Natural killer cell (primary cell): Measurements from ENCODE around the gene NAA15. TPM values are rescaled to one million over a fixed set of nuclear protein-coding genes. Genes with fewer than 3 reads are reported as not detected.
A peak's percentile ranks its signal among the peaks of the same experiment; 100 is the strongest.
"Not testable (repeated sequence)": the region's sequence is repeated elsewhere in the genome, so short reads cannot be mapped to it uniquely, and the experiment has no call there.

ENCODE experiments used
- ATAC-seq, 3 donors: fragments of 150-1000 bp in 2 of 3; fragments of 200-7000 bp in 1 of 3; cut with Tn5 transposase; 1 replicate in 1 of 3; 2 replicates in 2 of 3; pipeline ENCODE4 v1.10.0; 2021; ENCODE audit warnings: mild to moderate bottlenecking in 2 of 3, moderate library complexity in 2 of 3
- DNase-seq, 2 donors: peaks; one replicate each; pipeline versions ENCODE4 v3.0.0 to v3.0.0-alpha.2; 2013 to 2021; ENCODE audit warnings: mixed read lengths in 1 of 2
- H3K27ac ChIP-seq: one replicate; pipeline ENCODE4 v1.5.1; 2013; ENCODE audit warnings: mild to moderate bottlenecking, low read length
- H3K27me3 ChIP-seq: one replicate; pipeline ENCODE4 v1.6.1; 2013; ENCODE audit warnings: low read length; ENCODE audit not compliant: control insufficient read depth, insufficient read depth
- H3K36me3 ChIP-seq: one replicate; pipeline ENCODE4 v1.6.1; 2013; ENCODE audit warnings: low read length; ENCODE audit not compliant: control insufficient read depth, insufficient read depth
- H3K4me1 ChIP-seq: one replicate; pipeline ENCODE4 v1.6.1; 2013; ENCODE audit warnings: low read length; ENCODE audit not compliant: control insufficient read depth, insufficient read depth
- H3K4me3 ChIP-seq: one replicate; pipeline ENCODE4 v1.5.1; 2013; ENCODE audit warnings: low read length
- H3K9me3 ChIP-seq: one replicate; pipeline ENCODE4 v1.6.1; 2013; ENCODE audit warnings: low read length; ENCODE audit not compliant: control insufficient read depth, insufficient read depth
- H3K27ac Mint-ChIP-seq, 2 donors: one replicate each; pipeline ENCODE4 v1.8.0; 2022; ENCODE audit warnings: mild to moderate bottlenecking in 2 of 2, mixed read lengths in 2 of 2, moderate library complexity in 1 of 2
- H3K27me3 Mint-ChIP-seq, 2 donors: one replicate each; pipeline ENCODE4 v1.8.0; 2022; ENCODE audit warnings: low read depth in 2 of 2, mixed read lengths in 2 of 2
- H3K36me3 Mint-ChIP-seq: one replicate; pipeline ENCODE4 v1.8.0; 2022; ENCODE audit warnings: mixed read lengths
- H3K4me1 Mint-ChIP-seq, 2 donors: one replicate each; pipeline ENCODE4 v1.8.0; 2022; ENCODE audit warnings: mixed read lengths in 2 of 2
- H3K4me3 Mint-ChIP-seq: one replicate; pipeline ENCODE4 v1.8.0; 2022; ENCODE audit warnings: mild to moderate bottlenecking, moderate library complexity, mixed read lengths
- H3K9me3 Mint-ChIP-seq, 2 donors: one replicate each; pipeline ENCODE4 v1.8.0; 2022; ENCODE audit warnings: mixed read lengths in 2 of 2
- WGBS: methylation state at CpG from one replicate; pipeline ENCODE4 v1.1.7; 2013; ENCODE audit warnings: missing lambda C conversion rate; ENCODE audit not compliant: insufficient coverage; 5-methylcytosine and 5-hydroxymethylcytosine counted together
- intact Hi-C: fragments of 100-400 bp; cut with micrococcal nuclease; formaldehyde crosslinking; loops from one replicate; pipeline ENCODE4 v1.14.2; 2022
- total RNA-seq, 4 donors: library from RNA; stranded (reverse); fragments of 120-200 nt in 1 of 4; gene quantifications; one replicate each; pipeline versions ENCODE4 v1.2.3 to v1.2.4, GENCODE V29; 2013 to 2022
- TF ChIP-seq, protein P1 (sequence below): fragments of 200-600 bp; IDR thresholded peaks from one replicate; pipeline ENCODE4 v1.8.0; 2022; ENCODE audit warnings: antibody characterized with exemption

The NAA15 gene
- total RNA-seq, 3 donors from 2014 or later (not counting 1 experiment from before 2014, with no cell fraction given), result 56.7 to 66.3 (median 61.9) TPM

DNA sequence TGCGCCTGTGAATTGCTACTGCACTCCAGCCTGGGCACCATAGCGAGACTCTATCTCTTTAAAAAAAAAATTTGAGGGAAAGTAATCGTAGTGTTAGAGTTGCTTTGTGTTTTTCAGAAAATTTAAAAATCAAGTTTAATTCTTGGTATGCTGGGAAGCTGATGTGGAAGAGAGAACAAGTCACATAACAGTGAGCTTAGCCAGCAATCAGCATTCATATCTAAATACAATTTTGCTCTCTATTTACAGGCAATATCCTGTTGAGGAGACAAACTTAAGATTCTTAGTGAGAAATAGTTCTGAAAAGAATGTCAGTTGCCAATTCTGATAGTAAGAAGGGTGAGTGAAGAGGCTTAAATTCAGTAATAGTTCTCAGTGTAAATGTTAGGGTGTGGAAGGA, 10.6 kb downstream of the NAA15 start:
- Mint-ChIP-seq H3K4me3 (no peak overlapping the region), H3K27me3 (no peaks in the 10 kb centered on the region), H3K9me3 (no peaks in the 10 kb centered on the region), H3K4me1 (peaks cover 61 to 63% of the 10 kb centered on the region in 2 donors), H3K27ac (peak overlapping the region; percentile 62 to 65), H3K36me3 (no peaks in the 10 kb centered on the region)
- peaks cover 22% of the 10 kb centered on the region for H3K4me1 ChIP-seq
- H3K36me3 ChIP-seq, result peaks cover under 1% of the 10 kb centered on the region
- TF ChIP-seq, protein P1, sequence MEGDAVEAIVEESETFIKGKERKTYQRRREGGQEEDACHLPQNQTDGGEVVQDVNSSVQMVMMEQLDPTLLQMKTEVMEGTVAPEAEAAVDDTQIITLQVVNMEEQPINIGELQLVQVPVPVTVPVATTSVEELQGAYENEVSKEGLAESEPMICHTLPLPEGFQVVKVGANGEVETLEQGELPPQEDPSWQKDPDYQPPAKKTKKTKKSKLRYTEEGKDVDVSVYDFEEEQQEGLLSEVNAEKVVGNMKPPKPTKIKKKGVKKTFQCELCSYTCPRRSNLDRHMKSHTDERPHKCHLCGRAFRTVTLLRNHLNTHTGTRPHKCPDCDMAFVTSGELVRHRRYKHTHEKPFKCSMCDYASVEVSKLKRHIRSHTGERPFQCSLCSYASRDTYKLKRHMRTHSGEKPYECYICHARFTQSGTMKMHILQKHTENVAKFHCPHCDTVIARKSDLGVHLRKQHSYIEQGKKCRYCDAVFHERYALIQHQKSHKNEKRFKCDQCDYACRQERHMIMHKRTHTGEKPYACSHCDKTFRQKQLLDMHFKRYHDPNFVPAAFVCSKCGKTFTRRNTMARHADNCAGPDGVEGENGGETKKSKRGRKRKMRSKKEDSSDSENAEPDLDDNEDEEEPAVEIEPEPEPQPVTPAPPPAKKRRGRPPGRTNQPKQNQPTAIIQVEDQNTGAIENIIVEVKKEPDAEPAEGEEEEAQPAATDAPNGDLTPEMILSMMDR, result no peak
- WGBS, result 90% methylated on average over 3 of the region's 3 CpGs
- H3K27me3 ChIP-seq, result no peaks in the 10 kb centered on the region
- H3K27ac ChIP-seq, result no peak overlapping the region
- H3K9me3 ChIP-seq, result no peaks in the 10 kb centered on the region
- DNase-seq (no peak), ATAC-seq (no peak)
- intact Hi-C loops, result no loop called here
- H3K4me3 ChIP-seq, result no peak overlapping the region

DNA sequence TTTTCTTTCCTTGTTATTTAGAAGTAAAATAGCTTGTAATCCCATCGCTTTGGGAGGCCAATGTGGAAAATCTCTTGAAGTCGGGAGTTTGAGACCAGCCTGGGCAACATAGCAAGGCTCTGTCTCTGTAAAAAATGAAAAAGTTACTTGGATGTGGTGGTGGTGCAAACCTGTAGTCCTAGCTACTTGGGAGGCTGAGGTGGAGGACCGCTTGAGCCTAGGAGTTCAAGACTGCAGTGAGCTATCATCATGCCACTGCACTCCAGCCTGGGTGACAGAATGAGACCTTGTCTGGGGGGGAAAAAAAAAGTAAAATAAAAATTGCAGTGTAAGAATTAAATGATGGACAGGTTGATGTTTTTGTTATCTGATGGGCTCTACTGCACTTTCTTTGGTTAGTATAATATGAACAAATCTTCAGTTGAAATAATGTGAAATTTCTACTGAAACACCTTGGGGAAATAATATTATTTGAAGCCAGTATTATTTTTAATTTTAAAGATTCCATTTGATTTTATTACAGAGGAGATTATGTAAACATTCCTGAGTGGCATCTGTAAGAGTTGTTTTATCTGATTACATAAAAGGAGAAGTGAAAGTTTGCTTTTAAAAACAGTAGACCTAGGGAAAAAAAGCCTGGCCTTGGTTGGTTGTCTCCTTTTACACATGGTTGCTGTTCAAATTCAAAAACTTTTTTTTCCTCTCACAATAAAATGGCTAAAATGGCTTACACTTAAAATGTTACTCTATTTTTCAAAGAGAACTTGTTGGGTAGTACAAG, 11.4 kb downstream of the NAA15 start:
- Mint-ChIP-seq H3K4me1 (peaks cover 65 to 67% of the 10 kb centered on the region in 2 donors), H3K9me3 (no peaks in the 10 kb centered on the region), H3K27ac (peak overlapping the region; percentile 62 to 65), H3K36me3 (no peaks in the 10 kb centered on the region), H3K4me3 (peak overlapping the region; percentile 17), H3K27me3 (no peaks in the 10 kb centered on the region)
- TF ChIP-seq, protein P1, result no peak
- Histone ChIP-seq H3K4me3 (no peak overlapping the region), H3K4me1 (peaks cover 22% of the 10 kb centered on the region), H3K36me3 (no peaks in the 10 kb centered on the region), H3K27me3 (no peaks in the 10 kb centered on the region), H3K27ac (peak overlapping the region; percentile 25), H3K9me3 (no peaks in the 10 kb centered on the region)
- DNase-seq, result no peak
- intact Hi-C loops, result no loop called here
- ATAC-seq, result no peak
- 98% methylated on average over 3 of the region's 3 CpGs for WGBS

DNA sequence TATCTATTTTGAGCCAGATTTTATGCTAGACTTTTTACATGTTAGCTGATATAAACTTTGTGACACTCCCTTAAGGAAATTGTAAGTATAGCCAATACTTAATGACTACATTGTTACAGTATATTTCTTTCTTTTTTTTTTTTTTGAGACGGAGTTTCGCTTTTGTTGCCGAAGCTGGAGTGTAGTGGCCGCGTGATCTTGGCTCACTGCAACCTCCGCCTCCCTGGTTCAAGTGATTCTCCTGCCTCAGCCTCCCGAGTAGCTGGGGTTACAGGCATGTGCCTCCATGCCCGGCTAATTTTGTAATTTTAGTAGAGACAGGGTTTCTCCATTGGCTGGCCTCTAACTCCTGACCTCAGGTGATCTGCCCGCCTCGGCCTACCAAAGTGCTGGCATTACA, 12.1 kb downstream of the NAA15 start:
- peak overlapping the region; percentile 61 for H3K27ac ChIP-seq
- 96% methylated on average over 10 of the region's 10 CpGs for WGBS
- H3K4me3 Mint-ChIP-seq, H3K27me3 ChIP-seq, intact Hi-C loops, H3K36me3 Mint-ChIP-seq, H3K4me3 ChIP-seq, H3K27me3 Mint-ChIP-seq, DNase-seq, H3K36me3 ChIP-seq, H3K9me3 ChIP-seq, ATAC-seq, H3K9me3 Mint-ChIP-seq: not testable (repeated sequence)
- Mint-ChIP-seq H3K27ac (peak overlapping the region; percentile 62 to 65), H3K4me1 (peaks cover 69% of the 10 kb centered on the region in 2 donors)
- peaks cover 22% of the 10 kb centered on the region for H3K4me1 ChIP-seq

DNA sequence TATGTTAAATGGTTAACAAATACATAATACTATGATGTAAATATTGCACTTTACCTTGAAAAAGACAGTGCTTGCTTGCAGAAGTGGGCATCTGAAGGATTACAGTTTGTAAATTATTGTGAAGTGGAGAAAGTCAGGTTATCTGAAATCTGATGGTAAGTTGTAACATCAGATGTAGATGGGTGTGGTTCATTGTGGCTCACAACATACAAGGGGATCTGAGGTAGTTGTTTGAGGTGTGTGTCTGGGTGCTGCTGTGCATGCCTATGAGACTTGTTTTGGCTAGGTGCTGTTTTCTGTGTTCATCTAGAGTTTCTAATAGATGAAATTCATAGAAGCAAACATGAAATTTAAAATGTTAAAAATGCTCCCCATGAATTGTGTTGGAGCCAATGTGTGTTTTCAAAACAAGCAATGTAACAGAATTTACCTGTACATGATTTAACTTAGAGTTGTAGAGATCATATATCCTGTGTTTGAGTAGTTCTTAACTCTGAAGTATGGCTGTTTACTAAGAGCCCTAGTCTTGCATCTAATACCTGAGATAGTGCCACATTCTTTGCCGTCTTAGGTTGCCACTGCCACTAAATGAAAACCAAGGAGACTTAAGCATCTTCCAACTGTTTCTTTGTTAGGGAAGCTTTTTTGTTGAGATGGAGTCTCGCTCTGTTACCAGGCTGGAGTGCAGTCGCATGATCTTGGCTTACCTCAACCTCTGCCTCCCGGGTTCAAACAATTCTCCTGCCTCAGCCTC, 12.9 kb downstream of the NAA15 start:
- ATAC-seq, result peak in 2 of 3 donors; percentile 26 to 48
- Mint-ChIP-seq H3K36me3 (no peaks in the 10 kb centered on the region), H3K27ac (peak overlapping the region; percentile 62 to 65), H3K4me1 (peaks cover 69% of the 10 kb centered on the region in 2 donors), H3K27me3 (no peaks in the 10 kb centered on the region), H3K4me3 (peak overlapping the region; percentile 10), H3K9me3 (no peaks in the 10 kb centered on the region)
- peaks cover 22% of the 10 kb centered on the region for H3K4me1 ChIP-seq
- H3K36me3 ChIP-seq, result no peaks in the 10 kb centered on the region
- H3K9me3 ChIP-seq, result no peaks in the 10 kb centered on the region
- intact Hi-C loops, result no loop called here
- 99% methylated on average over 4 of the region's 4 CpGs for WGBS
- peak in 1 of 2 donors; percentile 49 for DNase-seq
- peak overlapping the region; percentile 61 for H3K27ac ChIP-seq
- no peak overlapping the region for H3K4me3 ChIP-seq
- H3K27me3 ChIP-seq, result no peaks in the 10 kb centered on the region
- TF ChIP-seq, protein P1, result no peak
